Measurements from ENCODE around the gene NCAM1.
"Not testable (repeated sequence)": the region's sequence is repeated elsewhere in the genome, so short reads cannot be mapped to it uniquely, and the experiment has no call there.

NCAM1 gene

GRCh38 chr11:113022262-113022661 is 61.0 kb downstream of the NCAM1 start:
- no peak for DNase-seq

DNA sequence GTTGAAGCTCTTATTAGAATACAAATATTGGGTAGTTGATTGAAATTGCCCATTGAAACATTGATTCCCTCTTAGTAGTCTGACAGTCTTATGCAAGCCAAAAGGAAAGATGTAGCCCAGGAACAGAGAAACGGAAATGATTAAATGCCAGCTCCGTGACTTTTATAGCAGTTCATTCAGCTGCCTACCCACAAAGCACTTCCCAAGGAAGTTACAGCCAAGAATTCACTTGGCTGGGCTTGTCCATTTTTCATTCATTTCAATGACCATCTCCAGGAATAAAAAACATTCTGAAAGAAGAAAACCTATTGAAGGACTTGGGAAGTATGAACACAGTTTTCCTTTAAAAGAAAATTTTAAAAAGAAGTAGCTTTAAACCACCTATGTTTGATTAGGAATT is 62.0 kb downstream of the NCAM1 start:
- DNase-seq, result no peak

DNA sequence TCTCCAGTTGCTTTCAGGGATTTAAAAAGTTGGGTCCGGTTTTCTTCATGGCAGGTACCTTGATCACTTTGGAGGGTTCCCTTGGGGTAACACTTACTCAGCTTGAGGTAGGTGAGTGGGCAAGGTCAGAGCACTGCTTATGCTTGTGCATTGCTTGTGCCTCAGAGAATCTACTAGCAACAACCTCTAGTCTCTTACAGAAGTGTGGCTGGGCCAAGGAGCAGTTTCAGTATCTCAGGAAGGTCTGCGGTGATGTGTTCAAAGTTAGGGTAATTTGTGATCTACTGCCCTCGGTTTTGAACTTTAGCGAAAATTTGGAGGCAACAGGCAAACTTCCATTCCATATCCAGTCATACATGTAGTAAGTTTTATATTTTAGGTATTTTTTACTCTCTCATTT is 62.8 kb downstream of the NCAM1 start:
- no peak for DNase-seq

DNA sequence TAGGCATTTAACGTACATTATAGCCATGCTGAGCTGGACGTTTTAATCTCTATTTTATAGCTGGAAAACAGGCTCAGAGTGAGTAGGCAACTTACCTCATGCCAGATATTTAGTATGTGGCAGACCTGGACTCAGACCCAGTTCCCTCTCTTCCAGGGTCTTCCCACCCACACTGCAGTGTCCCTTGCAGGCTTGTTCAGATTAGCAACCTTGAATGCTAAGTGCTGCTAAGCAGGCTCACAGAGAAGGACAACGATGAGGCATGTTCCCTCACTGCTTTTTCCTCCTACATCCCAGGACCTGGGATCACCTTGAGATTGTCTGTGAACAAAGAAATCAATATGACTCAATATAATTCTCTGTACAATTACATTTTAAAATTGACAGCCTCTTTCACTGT is 65.6 kb downstream of the NCAM1 start:
- no peak for DNase-seq

- DNase-seq, result no peak
Measured at GRCh38 chr11:113034576-113034975, 73.4 kb downstream of the NCAM1 start.

DNA sequence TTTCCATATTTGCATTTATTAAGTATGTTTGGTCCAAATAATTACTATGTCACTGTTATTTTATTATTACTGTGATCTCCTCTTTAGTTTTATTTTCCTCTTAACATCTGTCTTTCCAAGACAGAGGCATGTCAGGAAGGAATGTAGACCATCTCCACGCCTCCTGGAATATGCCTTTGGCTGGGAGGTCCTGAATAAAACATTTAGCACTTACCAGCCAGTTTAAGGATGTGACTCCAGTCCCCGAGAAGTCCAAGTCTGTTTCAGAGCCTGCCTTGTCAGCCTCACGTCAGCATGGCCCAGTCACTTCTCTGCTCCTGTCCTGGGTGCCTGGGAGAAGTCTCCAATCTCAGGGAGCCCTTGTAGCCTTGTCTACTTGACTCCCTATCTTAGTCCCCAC is 74.5 kb downstream of the NCAM1 start:
- no peak for DNase-seq

DNA sequence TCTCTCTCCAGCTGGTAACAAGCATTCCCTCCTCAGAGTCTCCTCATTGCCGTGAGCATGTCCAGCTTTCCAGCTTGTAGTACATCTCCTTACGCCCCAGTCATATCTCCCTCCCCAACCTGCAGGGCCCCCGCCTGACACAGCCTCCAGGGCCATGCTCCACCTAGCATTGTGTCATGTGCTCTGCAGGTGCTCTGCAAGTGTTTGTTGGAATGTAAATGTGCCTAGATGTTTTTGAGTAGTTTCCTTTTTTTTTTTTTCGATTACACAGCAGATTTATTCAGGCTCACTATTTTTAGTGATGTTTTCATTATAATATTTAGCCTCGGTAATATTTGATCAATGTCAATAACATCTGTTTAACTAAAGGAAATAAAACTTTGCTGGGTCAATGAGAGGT is 82.5 kb downstream of the NCAM1 start:
- DNase-seq, result no peak

DNA sequence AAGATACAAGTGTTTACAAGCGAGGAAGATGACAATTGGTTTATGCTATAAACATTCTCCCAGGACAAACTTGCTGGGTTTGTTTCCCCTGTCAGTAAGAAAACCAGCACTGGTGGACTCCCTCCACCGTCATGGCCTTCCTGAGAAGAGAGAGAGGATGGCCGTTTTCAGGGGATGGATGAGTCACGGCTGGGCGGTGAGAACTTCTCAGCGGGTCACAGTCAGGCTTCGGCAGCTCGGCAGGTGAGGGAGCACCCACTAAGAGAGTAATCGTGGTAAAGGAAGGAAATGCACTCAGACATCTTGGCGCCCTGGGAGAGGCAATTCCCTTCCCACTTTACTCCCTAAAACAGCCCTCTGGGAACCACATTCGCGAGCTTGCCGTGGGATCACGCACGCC is 83.9 kb downstream of the NCAM1 start:
- no peak for DNase-seq

DNA sequence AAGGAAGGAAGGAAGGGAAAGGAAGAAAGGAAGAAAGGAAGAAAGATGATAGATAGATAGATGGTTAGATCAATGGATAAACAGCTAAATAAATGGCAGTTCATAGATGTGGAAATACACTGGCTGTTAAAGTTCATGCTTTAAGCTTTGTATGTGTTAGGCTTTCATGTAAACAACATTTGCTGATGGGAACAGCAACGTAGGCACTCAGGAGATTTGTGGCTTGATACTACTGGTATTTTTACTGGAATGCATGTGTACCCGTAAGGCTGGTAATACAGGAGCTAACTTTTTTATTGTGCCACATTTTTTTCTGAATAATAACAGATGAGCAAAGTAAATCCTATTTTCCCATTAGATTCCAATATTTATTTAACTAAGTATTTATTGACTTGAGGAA is 85.6 kb downstream of the NCAM1 start:
- no peak for DNase-seq

GRCh38 chr11:113048820-113049768 is 87.9 kb downstream of the NCAM1 start:
- no peak for DNase-seq

DNA sequence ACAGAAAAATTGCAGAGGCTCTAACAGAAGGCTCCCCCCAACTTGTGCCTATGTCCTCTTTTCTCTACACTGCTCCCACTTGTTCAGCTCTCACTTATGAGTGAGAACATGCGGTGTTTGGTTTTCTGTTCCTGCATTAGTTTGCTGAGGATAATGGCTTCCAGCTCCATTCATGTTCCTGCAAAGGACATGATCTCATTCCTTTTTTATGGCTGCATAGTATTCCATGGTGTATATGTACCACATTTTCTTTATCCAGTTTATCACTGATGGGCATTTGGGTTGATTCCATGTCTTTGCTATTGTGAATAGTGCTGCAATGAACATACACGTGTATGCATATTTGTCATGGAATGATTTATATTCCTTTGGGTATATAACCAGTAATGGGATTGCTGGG is 91.8 kb downstream of the NCAM1 start:
- DNase-seq, result not testable (repeated sequence)

GRCh38 chr11:113057038-113057437 is 95.8 kb downstream of the NCAM1 start:
- no peak for DNase-seq

DNA sequence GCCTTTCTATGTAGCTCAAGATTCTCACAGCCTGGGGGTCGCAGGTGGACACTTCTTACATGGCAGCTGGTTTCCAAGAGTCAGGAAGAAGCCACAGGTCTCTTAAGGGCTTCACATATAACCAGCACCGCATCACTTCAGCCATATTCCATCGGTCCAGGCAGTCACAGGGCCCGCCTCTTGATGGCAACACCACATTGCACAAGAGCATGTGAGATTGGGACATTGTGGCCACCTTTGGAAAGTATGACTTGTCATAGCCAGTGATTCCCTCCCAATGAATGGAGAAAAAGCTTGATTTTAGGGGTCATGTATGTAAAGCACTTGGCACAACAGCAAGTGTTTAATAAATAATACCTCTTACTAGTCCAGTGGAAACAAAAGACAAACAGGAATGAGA is 98.3 kb downstream of the NCAM1 start:
- no peak for DNase-seq

DNA sequence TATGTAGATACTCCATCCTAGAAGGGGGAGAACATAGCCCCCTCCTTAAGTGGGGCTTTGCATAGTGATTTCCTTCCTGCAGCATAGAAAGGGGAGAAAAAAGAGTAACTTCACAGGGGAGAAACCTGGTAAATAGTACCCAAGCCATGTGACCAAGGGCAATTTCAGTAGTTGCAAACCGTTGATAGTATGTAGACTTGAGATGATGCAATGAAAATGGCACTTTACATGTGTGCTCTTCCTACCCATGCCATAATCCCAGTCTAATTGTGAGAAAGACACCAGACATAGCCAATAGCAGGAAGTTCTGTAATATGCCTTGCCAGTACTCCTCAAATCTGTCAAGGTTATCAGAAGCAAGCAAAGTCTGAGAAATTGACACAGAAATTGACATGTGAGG is 104.1 kb downstream of the NCAM1 start:
- no peak for DNase-seq

DNA sequence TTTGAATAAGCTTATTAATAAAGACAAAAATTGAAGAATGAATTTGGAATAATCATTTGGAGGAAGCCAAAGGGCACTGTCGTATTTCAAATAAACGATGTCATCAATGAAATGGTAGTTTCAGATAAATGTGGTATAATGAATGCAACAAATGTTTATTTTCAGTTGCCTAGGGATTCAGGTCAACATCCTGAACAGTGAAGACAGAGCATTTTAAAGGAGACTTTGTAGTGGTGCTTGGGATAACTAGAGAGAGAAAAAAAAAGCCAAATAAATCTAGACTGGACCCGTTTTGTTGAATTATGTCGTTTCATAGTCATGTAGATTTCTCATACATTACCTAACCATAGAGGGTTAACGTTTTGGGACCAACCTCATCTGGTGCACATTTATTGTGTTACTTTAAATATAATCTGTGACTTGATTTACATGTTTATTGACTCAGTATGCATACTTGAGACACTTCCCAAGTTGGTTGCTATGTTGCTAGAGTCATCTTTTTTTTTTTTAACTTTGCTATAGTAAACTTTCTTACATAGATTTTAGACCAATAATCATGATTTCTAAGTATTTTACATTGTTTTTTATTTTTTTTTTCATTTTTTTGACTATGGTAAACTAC is 111.1 kb downstream of the NCAM1 start:
- DNase-seq, result no peak

DNA sequence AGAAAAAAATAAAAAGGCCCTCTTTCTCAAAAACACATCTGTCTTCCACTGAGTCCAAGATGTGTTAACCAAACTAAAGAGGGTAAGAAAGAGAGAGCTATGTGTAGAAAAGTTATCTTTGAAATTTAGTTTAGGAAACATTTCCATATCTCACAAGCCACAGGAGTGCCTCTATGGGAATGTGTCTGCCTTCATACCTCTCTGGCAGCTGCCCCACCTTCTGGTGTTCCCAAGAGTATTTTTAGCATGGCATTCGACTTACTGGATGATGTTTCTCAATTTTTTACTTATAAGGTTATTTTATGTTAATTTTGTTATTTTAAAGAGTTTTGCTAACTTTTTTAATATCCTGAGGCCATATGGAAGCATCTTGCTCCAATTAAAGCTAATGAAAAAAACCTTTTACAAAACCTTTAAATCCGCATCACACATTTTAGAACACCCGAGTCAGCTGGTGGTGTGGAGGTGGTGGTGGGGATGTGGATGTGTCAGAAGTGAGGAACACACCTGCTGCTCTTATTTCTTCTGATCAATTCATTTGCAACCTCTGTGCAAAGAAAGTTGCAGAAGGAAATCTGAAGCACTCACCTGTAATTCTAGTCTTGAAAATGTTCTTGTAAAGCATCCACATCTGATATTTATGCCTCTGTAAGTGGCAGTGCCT is 112.2 kb downstream of the NCAM1 start:
- no peak for DNase-seq

DNA sequence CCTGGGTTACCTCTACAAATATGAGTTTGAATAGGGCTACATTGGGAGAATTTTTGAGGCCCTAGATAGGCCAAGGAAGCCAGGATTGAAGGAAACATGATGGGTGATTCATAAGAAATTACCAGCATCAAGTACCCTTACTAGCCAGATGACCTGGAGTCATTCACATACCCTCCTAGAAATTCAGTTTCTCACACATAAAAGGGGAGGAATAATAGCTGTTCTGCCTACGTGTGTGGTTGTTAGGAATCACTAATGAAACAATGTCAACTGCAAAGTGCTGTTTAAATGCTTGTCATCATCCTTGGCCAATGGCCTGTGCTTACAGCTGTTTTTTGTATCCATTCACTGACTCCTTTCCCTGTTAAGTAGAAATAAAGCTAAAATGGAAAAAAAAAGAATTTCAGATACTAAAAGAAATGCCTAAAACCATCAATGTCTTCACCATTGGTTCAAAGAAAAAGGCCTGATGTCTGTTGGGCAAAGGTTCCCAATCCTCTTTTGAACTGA is 114.4 kb downstream of the NCAM1 start:
- no peak for DNase-seq

GRCh38 chr11:113077379-113077778 is 116.2 kb downstream of the NCAM1 start:
- no peak for DNase-seq

DNA sequence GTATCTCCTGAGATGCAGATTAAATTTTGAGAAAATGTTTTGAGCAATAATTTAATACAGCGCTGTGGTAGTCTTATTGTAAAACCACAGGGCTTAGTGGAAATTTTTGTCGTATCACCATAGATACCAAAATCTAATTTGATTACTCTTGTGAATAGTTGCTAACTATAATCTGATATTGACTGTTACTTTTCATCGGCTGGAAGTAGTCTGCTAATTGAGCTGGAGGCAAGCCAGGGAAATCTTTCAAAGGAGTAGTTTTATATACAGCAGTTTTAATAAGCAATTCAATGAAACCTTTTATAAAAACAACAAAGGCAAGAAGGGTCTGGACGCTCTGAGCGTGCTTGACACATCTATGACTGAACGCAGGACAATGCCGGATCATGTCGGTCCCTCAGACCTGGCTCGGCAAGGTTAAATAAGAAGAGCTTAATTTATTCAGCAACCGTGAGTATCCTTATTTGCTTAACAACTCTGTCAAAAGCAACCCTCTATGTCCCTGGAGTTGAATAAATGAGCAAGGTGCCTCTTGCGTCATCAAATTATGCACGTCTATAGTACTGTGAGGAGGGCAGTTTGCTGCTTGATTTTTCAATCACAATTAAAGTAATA is 121.2 kb downstream of the NCAM1 start:
- no peak for DNase-seq

DNA sequence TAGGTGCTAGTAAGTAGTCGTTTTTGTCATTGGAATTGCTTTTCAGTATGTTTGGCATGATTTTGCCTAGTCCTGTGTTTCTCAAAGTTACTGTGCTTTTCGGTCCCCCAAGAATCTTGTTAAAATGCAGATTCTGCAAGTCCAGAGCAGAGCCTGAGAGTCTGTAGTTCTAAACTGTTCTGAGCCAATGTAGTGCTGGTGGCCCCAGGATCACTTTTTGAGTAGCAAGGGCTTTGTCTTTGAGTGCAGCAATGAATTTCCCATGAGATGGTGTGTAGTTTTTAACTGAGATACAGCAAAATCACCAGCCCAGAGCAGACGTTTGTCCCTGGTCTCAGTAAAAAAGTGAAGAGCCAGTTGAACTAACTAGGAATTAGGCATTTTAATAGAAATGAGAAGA is 122.4 kb downstream of the NCAM1 start:
- DNase-seq, result no peak

GRCh38 chr11:113084297-113084696 is 123.1 kb downstream of the NCAM1 start:
- no peak for DNase-seq

GRCh38 chr11:113085446-113085845 is 124.2 kb downstream of the NCAM1 start:
- no peak for DNase-seq

GRCh38 chr11:113087706-113088105 is 126.5 kb downstream of the NCAM1 start:
- DNase-seq, result no peak

All from hippocampal formation (tissue), 2 donors.